Iris pigment epithelial cell (primary cell): ENCODE results near the gene MLIP.
"Not testable (repeated sequence)": the region's sequence is repeated elsewhere in the genome, so short reads cannot be mapped to it uniquely, and the experiment has no call there.

Experiments used
- DNase-seq: peaks from one replicate; pipeline ENCODE4 v3.0.0-alpha.2; 2011; ENCODE audit warnings: low read depth

MLIP gene

DNA sequence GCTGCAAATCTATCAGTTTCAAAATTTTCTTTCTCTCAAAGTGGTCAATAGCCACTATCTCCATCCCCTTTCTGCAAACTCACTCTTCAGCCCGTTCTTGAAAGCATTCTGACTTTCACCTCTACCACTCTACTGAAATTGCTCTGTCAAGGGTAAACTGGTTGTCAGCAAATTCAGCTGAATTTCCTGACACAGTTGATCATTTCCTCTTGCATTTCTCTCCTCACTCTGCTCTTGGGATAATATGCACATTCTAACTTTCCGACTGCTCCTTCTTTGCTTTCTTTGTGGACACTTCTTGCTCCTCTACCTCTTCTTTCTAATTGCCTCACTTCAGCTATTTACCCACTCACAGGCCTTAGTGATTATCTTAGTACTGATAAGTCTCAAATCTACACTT lies 123.3 kb downstream of the MLIP start:
- DNase-seq: no peak

DNA sequence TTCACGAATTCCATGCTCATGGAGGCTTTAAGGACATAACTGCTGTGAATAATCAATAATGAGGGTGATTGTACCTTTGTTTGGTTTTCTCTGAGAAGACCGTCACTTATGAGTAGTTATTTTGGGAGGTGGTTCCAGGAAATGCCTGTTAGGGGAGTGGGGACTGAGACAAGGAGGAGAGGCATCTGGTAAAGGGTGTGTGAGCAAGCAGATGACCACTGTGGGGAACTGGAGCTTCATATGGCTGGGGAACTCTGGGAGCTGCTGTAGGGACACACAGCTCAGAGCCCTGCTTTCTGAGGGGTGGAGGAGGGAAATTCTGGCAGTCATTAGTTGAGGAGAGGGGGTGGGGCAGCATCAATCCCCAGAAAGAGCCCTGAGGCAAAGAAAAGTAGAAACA lies 125.7 kb downstream of the MLIP start:
- DNase-seq: no peak

DNA sequence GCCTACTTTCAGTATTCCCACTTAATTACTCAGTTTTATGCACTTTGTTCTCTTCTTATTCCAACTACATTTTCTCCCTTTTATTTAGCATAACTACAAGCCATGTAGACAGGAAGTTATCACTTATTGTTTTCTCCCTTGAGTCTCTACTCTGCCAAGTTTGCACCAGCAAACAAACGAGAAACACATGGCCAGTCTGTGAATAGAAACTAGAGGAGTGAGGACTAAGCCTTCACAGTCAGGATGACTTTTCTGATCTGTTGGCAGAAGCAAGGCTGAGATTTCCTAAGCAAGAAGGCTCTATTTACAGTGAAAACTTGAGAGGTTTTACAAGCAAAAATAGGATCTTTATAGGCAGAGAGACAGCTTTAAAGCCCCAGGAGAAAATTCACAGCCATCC lies 127.2 kb downstream of the MLIP start:
- DNase-seq: peak; percentile 61

DNA sequence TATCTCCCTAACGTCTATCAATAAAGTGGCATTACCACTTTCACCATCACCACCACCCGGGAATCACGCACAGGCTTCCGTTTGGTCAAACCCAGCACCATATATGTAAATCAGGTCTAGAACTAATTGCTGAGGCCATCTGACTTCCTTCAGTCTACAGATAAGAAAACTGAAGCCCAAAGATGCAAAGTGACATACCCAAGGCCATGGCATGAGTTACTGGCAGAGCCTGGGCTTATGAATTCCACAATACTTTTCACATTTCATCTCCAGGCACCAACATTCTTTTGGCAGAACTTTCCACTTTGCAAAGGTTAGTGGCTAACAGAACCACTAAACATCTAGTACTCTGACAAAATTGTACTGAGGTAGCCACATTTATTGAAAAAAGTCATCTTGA lies 132.5 kb downstream of the MLIP start:
- no peak for DNase-seq

- peak; percentile 31 for DNase-seq
These were observed 133.2 kb downstream of the MLIP start for GRCh38 chr6:54244430-54244829.

DNA sequence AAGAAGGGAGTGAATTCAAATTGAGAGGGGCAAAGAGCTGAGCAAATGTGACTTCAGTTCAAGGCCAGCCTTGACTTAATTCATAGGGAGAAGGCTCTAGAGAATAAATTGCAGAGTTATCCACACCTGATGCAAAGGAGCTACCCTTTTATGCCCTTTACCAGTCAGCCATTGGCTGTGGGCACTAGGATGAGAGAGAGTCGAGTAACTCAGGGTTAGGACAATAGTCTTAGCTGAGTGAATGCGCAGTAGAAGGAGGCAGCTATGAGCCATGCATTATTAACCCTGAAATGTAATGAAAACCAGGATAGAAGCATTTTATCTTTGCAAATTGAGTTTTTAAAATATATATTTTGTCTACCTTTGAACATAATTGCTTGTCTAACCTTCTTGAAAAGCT lies 134.0 kb downstream of the MLIP start:
- no peak for DNase-seq

DNA sequence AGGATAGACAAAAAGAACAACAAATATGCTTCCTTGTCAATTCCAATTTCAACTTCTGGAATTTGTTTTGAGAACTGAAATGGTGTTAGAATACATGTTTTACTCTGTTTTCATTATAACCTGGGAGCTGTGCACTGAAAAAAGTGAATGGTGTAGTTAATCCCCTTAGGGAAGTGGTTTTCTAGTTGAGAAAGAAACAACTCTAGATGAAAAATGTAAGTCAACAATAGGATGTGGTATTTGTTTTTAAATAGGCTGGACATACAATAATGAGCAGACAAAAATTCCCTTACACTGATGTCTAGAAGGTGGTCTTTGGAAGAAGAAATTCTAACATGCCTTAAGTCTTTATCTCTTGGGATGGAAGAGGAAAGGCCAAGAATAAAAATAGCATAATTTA lies 137.1 kb downstream of the MLIP start:
- no peak for DNase-seq

GRCh38 chr6:54248994-54249393 lies 137.8 kb downstream of the MLIP start:
- DNase-seq: no peak

DNA sequence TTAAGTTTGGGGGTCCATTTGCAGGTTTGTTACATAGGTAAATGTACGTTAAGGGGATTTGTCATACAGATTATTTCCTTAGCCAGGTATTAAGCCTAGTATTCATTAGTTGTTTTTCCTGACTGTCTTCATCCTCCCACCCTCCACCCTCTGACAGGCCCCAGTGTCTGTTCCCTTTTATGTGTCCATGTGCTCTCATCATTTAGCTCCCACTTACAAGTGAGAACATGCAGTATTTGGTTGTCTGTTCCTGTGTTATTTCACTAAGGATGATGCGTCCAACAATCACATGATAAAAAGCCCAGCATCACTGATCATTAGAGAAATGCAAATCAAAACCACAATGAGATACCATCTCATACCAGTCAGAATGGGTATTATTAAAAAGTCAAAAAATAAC lies 138.6 kb downstream of the MLIP start:
- not testable (repeated sequence) for DNase-seq

- no peak for DNase-seq
These were observed 141.3 kb downstream of the MLIP start for GRCh38 chr6:54252496-54252895.

GRCh38 chr6:54252916-54253315 lies 141.7 kb downstream of the MLIP start:
- DNase-seq: no peak

- DNase-seq: no peak
These were observed 143.6 kb downstream of the MLIP start for GRCh38 chr6:54254886-54255285.

DNA sequence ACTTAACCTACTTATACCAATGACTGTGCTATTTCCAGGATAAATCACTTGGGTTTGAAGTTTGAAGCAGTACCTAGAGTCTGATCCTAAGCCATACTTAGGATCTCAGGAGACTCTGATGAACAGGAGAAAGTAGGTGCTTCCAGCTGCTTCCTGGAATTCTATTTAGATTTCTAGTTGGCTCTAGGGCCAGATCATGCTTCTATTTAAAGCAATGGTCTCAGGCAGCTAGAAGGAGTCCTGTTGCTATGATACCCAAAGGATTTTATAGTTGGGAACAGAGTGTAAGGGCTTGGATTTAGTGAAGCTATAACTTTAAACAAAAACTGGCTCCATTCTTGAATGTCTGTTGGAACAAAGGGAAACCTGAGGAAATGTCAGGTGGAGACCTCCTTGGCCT lies 144.6 kb downstream of the MLIP start:
- DNase-seq: peak; percentile 7

DNA sequence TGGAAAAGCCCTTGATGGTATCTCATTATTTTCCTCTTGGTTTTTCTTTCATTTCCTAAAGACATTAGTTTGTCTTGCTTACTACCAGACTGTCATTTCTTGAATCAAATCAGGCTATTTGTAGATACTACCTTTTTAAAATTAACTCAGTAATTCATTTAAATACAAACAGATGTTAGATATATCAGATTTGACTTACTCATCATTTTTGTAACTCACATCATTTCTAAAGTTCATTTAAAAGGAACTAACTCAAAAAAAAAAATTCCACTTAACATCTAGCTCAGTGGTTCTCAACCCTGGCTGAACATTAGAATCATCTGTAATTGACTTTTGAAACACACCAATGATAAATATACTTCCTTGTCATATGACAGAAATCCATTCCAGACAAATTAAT lies 148.8 kb downstream of the MLIP start:
- no peak for DNase-seq

DNA sequence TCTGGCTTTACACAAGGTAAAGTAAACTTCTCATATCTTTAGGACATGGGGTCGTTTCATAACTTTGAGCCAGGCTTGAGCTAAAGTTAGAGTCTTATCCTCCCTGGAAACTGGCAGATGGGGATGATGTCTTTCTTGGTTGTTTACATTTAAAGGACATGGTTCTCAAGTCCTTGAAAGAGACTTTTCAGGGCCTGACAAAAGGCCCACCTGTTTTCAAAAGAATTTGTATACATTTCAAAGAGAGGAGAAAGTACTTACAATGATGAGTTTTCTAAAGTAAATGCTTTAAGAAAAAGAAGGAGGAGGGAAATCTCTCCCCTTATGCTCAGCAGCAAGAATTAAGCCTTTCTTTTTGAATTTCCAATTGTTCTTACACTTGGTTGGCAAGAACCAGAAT lies 151.3 kb downstream of the MLIP start:
- DNase-seq: no peak

DNA sequence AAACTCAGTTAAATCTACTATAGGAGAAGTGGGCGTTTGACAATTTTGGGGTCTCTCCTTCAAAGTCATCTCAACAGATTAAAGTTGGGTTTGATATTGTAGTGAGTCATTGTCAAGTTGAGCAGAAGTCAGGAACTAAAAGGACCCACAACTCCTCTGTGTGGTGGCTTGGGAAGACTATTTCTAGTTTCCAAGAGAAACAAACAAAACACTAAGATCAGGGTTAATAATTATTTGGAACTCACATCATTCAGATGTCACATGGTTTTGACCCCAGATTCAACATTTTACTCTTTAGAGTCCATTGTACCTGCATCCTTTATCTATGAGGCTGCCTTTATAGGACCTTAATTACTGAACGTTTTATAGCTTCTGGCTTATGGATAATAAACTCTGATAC lies 151.7 kb downstream of the MLIP start:
- no peak for DNase-seq

DNA sequence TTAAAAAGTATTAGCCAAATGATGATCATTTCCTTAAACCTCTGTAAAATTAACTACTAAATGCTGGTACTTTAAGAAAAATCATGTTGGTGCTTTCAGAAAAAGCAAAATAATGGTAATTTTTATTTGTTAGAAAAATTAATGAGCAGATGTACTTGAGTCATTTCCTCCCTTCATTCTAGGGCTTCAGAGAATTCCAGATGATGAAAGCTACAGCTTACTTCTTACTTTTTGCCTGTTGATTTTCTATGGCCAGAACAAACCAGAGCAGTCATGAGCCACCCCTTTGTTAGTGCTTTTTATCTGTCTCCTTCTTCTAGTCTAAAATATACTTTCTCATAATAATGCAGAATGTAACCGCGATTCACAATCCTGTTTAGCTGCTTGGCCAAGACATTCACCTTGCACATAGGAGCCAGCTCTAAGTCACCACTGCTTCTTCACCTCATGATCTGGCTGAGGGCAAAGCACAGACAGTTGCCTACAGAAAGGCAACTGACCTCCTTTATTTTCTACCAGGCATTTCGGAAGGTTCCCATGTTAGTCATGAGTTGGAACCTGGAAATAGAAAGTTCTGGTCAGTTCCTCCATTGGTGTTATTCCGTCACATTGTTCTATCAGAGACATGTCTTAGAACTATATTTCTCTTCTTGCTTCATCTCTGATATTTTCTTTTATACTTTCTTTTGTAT lies 153.5 kb downstream of the MLIP start:
- DNase-seq: peak; percentile 62

- DNase-seq: no peak
These were observed 155.2 kb downstream of the MLIP start for GRCh38 chr6:54266400-54266923.

DNA sequence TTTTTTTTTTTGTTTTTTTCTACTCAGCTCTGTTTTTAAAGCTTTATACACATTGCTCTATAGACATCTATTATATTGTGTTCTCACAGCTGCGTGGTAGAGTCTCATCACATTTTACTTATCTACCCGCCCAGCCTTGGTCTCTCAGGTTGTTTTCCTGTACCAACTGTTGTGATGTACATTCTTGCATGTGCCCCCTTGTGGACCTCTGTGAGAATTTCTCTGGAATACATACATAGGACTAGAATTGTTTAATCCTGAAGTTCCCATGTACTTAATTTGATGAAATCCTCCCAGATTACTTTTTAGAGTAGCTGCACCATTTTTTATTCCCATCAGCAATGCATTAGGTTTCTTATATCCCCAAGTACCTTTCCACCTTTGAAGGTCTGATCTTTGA lies 156.6 kb downstream of the MLIP start:
- DNase-seq: peak; percentile 65

DNA sequence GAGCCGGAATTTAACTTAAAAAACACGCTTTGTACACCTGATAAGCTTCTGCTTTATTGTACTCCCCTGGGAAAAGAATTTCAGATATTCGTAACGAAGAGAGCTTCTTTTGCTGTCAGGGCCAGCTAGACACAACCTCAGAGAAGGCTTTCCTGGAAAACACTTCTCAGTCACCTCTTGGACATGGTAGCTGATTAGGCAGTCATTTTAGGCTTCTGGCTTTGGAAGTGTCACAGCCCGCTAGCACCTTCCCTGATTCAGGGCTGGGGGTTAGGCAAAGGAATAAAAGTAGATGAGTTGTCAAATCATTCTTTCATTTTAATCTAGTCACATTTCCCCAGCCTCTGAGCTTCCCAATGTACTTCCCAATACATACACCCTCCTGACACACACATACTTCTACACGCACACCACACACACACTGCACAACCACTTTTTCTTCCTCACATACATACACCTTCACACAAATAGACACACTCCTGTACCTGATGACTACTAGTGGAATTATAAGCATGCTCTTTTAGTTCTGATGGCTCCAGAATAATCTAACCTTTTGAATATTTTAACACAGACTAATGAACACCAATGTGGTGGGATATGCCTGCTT lies 162.1 kb downstream of the MLIP start:
- DNase-seq: no peak

DNA sequence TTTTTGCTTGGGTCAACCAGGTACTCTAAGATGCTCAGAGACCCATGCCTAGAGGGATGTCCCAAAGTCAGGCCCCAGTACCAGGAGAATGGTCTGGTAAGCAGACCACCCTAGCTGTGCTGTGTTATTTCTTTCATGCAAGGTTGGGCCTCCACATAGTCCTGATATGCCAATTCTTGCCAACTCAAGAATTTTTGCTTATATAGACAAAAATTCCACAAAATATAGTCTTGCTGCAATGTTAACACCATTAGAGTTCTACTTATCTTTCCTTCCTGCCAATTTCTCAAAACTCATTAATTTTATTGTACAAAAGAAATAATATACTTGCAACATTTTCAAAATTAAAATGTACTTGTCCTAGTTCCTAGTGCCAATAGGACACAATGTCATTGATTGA lies 163.1 kb downstream of the MLIP start:
- DNase-seq: no peak

DNA sequence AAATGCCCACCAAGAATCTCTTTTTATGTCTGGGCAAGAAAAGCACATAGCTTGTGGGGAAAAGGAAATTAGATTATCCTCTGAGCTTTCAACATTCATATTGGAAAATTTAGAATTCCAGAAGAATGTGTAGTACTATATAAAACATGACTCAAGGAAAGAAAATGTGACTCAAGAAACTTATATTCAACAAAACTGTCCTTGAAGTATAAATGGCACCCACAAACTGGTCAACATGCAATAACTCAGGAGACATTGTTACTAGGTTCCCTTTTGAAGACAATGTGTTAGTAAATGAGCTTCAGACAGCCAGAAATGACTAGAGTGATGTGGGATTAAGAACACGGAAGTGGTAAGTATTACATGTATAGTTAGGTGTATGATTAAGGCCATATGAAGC lies 170.9 kb downstream of the MLIP start:
- DNase-seq: peak; percentile 80

DNA sequence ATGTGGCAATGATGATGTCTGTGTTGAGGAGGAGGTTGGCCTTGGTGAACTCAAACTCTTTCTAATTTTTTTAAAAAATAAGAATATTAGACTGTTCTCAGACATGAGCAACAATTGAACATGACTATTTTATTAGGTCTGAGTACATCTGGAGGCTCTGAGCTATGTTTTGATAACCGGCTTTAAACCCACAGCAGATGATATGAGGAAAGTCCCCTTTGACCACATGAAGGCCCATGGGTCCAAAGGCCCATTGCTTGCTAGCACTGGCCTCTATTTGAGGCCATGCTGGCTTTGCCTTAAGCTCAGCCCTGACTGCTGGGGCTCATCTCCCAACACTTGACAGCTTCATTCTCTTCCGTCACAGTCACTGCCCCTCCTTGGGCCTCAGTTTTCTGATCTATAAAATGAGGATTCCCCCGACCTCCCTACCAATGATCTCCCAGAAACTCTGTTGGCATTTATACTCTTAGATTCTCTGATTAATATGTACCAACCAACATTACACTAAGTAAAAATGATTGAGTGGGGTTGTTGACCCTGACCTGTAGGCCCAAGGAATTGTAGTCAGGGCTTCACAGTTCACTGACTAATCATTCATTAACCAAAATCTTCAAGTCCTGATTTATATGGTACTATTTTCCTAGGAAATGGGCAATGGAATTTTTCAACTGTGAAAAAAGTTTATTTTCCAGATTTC lies 173.1 kb downstream of the MLIP start:
- DNase-seq: peak; percentile 40
